T-helper 1 cell treated with Interleukin-12 subunit alpha and Interleukin-12 subunit beta and Interleukin-4 antibody, amounts not matched to agents 30 μg/mL and 1 μg/mL, for 36 hours (primary cell): ENCODE data around the gene CAMK2D.

Experiments used
- H3K27ac Mint-ChIP-seq: one replicate; pipeline ENCODE4 v1.8.0; 2021; ENCODE audit warnings: mild to moderate bottlenecking, mixed read lengths
- H3K27me3 Mint-ChIP-seq: one replicate; pipeline ENCODE4 v1.8.0; 2021; ENCODE audit warnings: low read depth, mixed read lengths
- H3K36me3 Mint-ChIP-seq: one replicate; pipeline ENCODE4 v1.8.0; 2021; ENCODE audit warnings: low read depth, mixed read lengths
- H3K4me1 Mint-ChIP-seq: one replicate; pipeline ENCODE4 v1.8.0; 2021; ENCODE audit warnings: low read depth, mixed read lengths
- H3K4me3 Mint-ChIP-seq: one replicate; pipeline ENCODE4 v1.8.0; 2021; ENCODE audit warnings: mild to moderate bottlenecking, moderate library complexity, mixed read lengths
- H3K9me3 Mint-ChIP-seq: one replicate; pipeline ENCODE4 v1.8.0; 2021; ENCODE audit warnings: mixed read lengths

Gene CAMK2D

GRCh38 chr4:113505044-113505443, 256.5 kb downstream of the CAMK2D start:
- Mint-ChIP-seq H3K27me3 (no peaks in the 10 kb centered on the region), H3K4me3 (no peak overlapping the region), H3K36me3 (peaks cover 22% of the 10 kb centered on the region), H3K9me3 (no peaks in the 10 kb centered on the region), H3K27ac (no peak overlapping the region), H3K4me1 (peaks cover 2% of the 10 kb centered on the region)

- no peak overlapping the region for H3K4me3 Mint-ChIP-seq
- no peaks in the 10 kb centered on the region for H3K9me3 Mint-ChIP-seq
- H3K27ac Mint-ChIP-seq: no peak overlapping the region
- H3K27me3 Mint-ChIP-seq: no peaks in the 10 kb centered on the region
- peaks cover 22% of the 10 kb centered on the region for H3K36me3 Mint-ChIP-seq
- peaks cover 2% of the 10 kb centered on the region for H3K4me1 Mint-ChIP-seq
These were observed 257.1 kb downstream of the CAMK2D start for GRCh38 chr4:113504422-113504821.

GRCh38 chr4:113503691-113504090, 257.8 kb downstream of the CAMK2D start:
- Mint-ChIP-seq H3K27me3 (no peaks in the 10 kb centered on the region), H3K4me1 (peaks cover 2% of the 10 kb centered on the region), H3K36me3 (peaks cover 21% of the 10 kb centered on the region), H3K9me3 (no peaks in the 10 kb centered on the region), H3K27ac (no peak overlapping the region), H3K4me3 (no peak overlapping the region)

GRCh38 chr4:113502906-113503305, 258.6 kb downstream of the CAMK2D start:
- H3K4me3 Mint-ChIP-seq: no peak overlapping the region
- no peaks in the 10 kb centered on the region for H3K9me3 Mint-ChIP-seq
- H3K27ac Mint-ChIP-seq: no peak overlapping the region
- peaks cover 15% of the 10 kb centered on the region for H3K36me3 Mint-ChIP-seq
- peaks cover 2% of the 10 kb centered on the region for H3K4me1 Mint-ChIP-seq
- H3K27me3 Mint-ChIP-seq: no peaks in the 10 kb centered on the region

- H3K4me1 Mint-ChIP-seq: peaks cover 2% of the 10 kb centered on the region
- H3K27me3 Mint-ChIP-seq: no peaks in the 10 kb centered on the region
- H3K36me3 Mint-ChIP-seq: peaks cover 19% of the 10 kb centered on the region
- no peaks in the 10 kb centered on the region for H3K9me3 Mint-ChIP-seq
- no peak overlapping the region for H3K4me3 Mint-ChIP-seq
- no peak overlapping the region for H3K27ac Mint-ChIP-seq
These were observed 259.1 kb downstream of the CAMK2D start for GRCh38 chr4:113502476-113502875.

- no peak overlapping the region for H3K27ac Mint-ChIP-seq
- H3K27me3 Mint-ChIP-seq: no peaks in the 10 kb centered on the region
- H3K4me3 Mint-ChIP-seq: no peak overlapping the region
- H3K4me1 Mint-ChIP-seq: peaks cover 2% of the 10 kb centered on the region
- H3K36me3 Mint-ChIP-seq: peaks cover 30% of the 10 kb centered on the region
- H3K9me3 Mint-ChIP-seq: no peaks in the 10 kb centered on the region
These were observed 261.1 kb downstream of the CAMK2D start for GRCh38 chr4:113500424-113500823.

GRCh38 chr4:113499696-113500095, 261.8 kb downstream of the CAMK2D start:
- Mint-ChIP-seq H3K4me1 (peaks cover 2% of the 10 kb centered on the region), H3K9me3 (peaks cover 4% of the 10 kb centered on the region), H3K36me3 (peaks cover 36% of the 10 kb centered on the region), H3K27me3 (no peaks in the 10 kb centered on the region), H3K4me3 (no peak overlapping the region), H3K27ac (no peak overlapping the region)

- Mint-ChIP-seq H3K4me3 (no peak overlapping the region), H3K36me3 (peaks cover 34% of the 10 kb centered on the region), H3K4me1 (peaks cover 2% of the 10 kb centered on the region), H3K27ac (no peak overlapping the region), H3K27me3 (no peaks in the 10 kb centered on the region), H3K9me3 (peaks cover 4% of the 10 kb centered on the region)
These were observed 262.4 kb downstream of the CAMK2D start for GRCh38 chr4:113499166-113499565.

GRCh38 chr4:113497154-113497884, 264.2 kb downstream of the CAMK2D start:
- Mint-ChIP-seq H3K4me1 (peaks cover 2% of the 10 kb centered on the region), H3K9me3 (peaks cover 5% of the 10 kb centered on the region), H3K27me3 (no peaks in the 10 kb centered on the region), H3K27ac (no peak overlapping the region), H3K36me3 (peaks cover 32% of the 10 kb centered on the region), H3K4me3 (no peak overlapping the region)

GRCh38 chr4:113496698-113497097, 264.8 kb downstream of the CAMK2D start:
- no peak overlapping the region for H3K27ac Mint-ChIP-seq
- no peaks in the 10 kb centered on the region for H3K4me1 Mint-ChIP-seq
- H3K36me3 Mint-ChIP-seq: peaks cover 33% of the 10 kb centered on the region
- no peak overlapping the region for H3K4me3 Mint-ChIP-seq
- no peaks in the 10 kb centered on the region for H3K27me3 Mint-ChIP-seq
- H3K9me3 Mint-ChIP-seq: peaks cover 8% of the 10 kb centered on the region

GRCh38 chr4:113495790-113496189, 265.7 kb downstream of the CAMK2D start:
- no peaks in the 10 kb centered on the region for H3K27me3 Mint-ChIP-seq
- H3K27ac Mint-ChIP-seq: no peak overlapping the region
- H3K4me3 Mint-ChIP-seq: no peak overlapping the region
- peaks cover 36% of the 10 kb centered on the region for H3K36me3 Mint-ChIP-seq
- H3K9me3 Mint-ChIP-seq: peaks cover 8% of the 10 kb centered on the region
- H3K4me1 Mint-ChIP-seq: no peaks in the 10 kb centered on the region

GRCh38 chr4:113483131-113483530, 278.4 kb downstream of the CAMK2D start:
- peaks cover 6% of the 10 kb centered on the region for H3K9me3 Mint-ChIP-seq
- no peak overlapping the region for H3K27ac Mint-ChIP-seq
- peaks cover 26% of the 10 kb centered on the region for H3K36me3 Mint-ChIP-seq
- H3K4me3 Mint-ChIP-seq: no peak overlapping the region
- H3K27me3 Mint-ChIP-seq: no peaks in the 10 kb centered on the region
- H3K4me1 Mint-ChIP-seq: peaks cover 2% of the 10 kb centered on the region

- Mint-ChIP-seq H3K4me3 (no peak overlapping the region), H3K27ac (no peak overlapping the region), H3K4me1 (peaks cover 2% of the 10 kb centered on the region), H3K9me3 (peaks cover 6% of the 10 kb centered on the region), H3K27me3 (no peaks in the 10 kb centered on the region), H3K36me3 (peaks cover 28% of the 10 kb centered on the region)
These were observed 279.2 kb downstream of the CAMK2D start for GRCh38 chr4:113482325-113482724.

GRCh38 chr4:113481820-113482219, 279.7 kb downstream of the CAMK2D start:
- no peak overlapping the region for H3K27ac Mint-ChIP-seq
- H3K9me3 Mint-ChIP-seq: peaks cover 9% of the 10 kb centered on the region
- no peaks in the 10 kb centered on the region for H3K27me3 Mint-ChIP-seq
- no peak overlapping the region for H3K4me3 Mint-ChIP-seq
- peaks cover 3% of the 10 kb centered on the region for H3K4me1 Mint-ChIP-seq
- H3K36me3 Mint-ChIP-seq: peaks cover 31% of the 10 kb centered on the region

GRCh38 chr4:113480109-113480508, 281.4 kb downstream of the CAMK2D start:
- H3K4me3 Mint-ChIP-seq: no peak overlapping the region
- peaks cover 32% of the 10 kb centered on the region for H3K36me3 Mint-ChIP-seq
- H3K27me3 Mint-ChIP-seq: no peaks in the 10 kb centered on the region
- H3K27ac Mint-ChIP-seq: no peak overlapping the region
- H3K9me3 Mint-ChIP-seq: peaks cover 17% of the 10 kb centered on the region
- H3K4me1 Mint-ChIP-seq: peaks cover 4% of the 10 kb centered on the region
